Retinal pigment epithelial cell (primary cell): Measurements from ENCODE around the gene CCND2.

Experiments used
- DNase-seq: peaks from one replicate; pipeline ENCODE4 v3.0.0-alpha.2; 2010; ENCODE audit warnings: low read depth
- H3K4me3 ChIP-seq: 2 replicates; pipeline ENCODE4 v1.5.1; 2011; ENCODE audit warnings: mild to moderate bottlenecking, low read length, control low read depth, moderate library complexity
- TF ChIP-seq, protein P1 (sequence below): conservative IDR thresholded peaks from 2 replicates; pipeline ENCODE4 v1.5.1; 2011; ENCODE audit warnings: low read depth, low read length, control low read depth, inconsistent platforms

The CCND2 gene

DNA sequence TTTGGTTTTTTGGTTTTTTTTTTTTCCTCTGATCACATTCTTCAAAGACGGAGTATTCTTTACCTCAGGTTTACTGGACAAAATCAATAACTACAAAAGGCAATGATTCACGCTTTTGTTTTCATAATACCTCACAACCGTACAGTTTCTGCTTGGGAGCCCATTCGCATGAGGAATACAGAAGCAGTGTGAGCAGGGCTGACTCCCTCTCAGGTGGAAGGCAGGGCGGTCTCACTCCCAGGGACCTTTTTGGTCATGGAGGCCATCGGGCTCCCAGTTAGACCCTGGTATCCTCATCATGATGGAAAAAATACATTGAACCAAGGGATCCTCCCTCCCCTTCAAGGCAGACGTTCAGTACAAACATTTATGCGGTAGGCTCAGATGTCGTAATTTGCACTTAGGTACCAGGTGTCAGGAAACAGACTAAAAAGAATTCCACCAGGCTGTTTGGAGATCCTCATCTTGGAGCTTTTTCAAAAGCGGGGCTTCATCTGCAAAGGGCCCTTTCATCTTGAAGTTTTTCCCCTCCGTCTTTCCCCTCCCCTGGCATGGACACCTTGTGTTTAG lies 28.5 kb downstream of the CCND2 start:
- no peak overlapping the region for H3K4me3 ChIP-seq
- no peak for DNase-seq
- TF ChIP-seq, protein P1, sequence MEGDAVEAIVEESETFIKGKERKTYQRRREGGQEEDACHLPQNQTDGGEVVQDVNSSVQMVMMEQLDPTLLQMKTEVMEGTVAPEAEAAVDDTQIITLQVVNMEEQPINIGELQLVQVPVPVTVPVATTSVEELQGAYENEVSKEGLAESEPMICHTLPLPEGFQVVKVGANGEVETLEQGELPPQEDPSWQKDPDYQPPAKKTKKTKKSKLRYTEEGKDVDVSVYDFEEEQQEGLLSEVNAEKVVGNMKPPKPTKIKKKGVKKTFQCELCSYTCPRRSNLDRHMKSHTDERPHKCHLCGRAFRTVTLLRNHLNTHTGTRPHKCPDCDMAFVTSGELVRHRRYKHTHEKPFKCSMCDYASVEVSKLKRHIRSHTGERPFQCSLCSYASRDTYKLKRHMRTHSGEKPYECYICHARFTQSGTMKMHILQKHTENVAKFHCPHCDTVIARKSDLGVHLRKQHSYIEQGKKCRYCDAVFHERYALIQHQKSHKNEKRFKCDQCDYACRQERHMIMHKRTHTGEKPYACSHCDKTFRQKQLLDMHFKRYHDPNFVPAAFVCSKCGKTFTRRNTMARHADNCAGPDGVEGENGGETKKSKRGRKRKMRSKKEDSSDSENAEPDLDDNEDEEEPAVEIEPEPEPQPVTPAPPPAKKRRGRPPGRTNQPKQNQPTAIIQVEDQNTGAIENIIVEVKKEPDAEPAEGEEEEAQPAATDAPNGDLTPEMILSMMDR, result no peak

DNA sequence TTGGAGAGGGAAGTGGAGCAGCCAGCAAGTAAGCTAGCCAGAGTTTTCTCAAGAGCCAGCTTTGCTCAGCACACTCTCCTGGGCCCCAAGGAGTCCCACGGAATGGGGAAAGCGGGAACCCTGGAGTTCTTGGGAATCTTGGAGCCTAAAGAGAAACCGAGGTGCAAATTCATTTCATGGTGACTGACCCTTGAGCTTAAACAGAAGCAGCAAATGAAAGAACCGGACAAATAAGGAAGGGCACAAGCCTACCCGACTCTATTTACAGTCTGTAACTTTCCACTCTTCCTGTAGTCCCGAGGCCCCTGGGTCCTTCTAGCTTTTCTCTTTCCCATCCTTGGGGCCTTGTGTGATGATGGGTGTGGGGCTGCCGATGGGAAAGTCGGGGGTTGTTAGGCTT lies 29.3 kb downstream of the CCND2 start:
- TF ChIP-seq, protein P1, result no peak
- no peak overlapping the region for H3K4me3 ChIP-seq
- DNase-seq, result no peak

DNA sequence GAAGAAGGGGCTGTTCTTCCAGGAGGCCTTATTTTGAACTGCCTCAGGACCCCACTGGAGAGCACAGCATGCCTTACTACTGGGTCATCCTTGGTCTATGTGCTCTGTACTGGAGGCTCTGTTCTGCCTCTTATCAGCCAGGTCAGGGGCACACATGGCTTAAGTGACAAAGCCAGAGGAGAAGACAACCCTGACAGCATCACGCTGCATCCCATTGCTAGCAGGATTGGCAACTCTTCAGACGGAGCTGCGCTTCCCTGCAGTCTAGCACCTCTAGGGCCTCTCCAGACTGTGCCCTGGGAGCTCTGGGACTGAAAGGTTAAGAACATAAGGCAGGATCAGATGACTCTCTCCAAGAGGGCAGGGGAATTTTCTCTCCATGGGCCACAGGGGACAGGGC lies 30.2 kb downstream of the CCND2 start:
- no peak for DNase-seq
- TF ChIP-seq, protein P1, result no peak
- H3K4me3 ChIP-seq, result no peak overlapping the region

DNA sequence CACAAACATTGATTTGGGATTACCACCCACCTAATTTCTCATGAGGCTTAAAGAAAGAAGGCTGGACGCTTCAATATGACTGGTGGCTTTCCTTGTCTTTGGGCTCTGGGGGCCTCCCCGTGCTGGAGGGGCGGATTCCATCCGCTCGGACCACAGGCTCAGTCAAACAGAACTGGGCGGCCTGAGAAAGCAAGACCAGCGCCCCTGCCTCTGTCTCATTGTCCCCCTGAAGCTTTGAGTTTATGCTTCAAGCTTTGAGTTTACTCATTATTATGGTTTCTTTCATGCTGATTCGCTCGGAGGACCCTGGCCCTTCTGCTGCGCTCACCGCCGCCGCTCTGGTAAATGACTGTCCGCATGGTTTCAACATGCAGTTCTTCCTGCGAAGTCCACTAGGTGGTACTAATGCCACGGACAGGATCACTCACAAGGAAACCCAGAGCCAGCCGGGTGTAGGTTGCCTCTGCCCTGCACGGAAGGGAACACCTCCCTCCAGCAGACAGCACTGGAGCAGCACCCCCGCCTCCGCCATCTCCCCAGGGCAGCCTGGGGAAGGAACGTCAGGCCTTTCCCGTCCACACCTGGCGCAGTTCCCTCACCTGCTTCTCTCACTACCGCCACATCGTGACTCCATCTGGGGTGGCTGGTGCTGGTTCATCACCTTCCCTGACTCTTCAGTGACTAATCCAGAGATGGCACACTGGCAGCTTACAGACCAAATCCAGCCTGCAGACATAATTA lies 34.2 kb downstream of the CCND2 start:
- peak; percentile 55 for DNase-seq
- TF ChIP-seq, protein P1, result peak; percentile 80
- H3K4me3 ChIP-seq, result peak overlapping the region; percentile 46

DNA sequence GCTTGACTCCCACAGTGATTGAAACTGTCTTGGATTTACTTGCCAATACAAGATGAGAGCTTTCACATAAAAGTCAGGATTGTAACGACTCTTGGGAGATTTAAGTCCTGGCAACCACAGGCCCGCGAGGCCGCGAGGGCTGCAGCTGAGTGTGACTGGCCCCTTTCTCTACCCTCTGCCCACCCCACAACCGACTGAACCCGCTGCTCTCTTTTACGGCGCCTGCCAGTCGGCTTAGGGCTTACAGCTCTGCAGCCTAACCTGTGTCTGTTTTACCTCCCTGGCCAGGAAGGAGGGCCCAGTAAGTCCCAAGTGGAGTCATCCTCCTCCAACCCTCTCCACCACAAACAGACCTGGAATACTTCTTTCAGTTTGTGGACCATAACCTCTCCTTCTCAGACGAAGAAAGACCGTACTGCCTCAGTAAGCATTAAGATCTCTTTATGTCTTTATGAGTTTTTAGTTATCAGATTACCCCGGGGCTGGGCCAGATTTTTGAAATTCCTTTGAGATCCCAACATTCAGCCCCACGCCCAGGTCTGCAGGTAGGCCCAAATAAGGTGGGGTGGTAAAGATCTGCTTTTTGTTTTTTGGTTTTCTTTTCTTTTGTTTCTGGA lies 34.9 kb downstream of the CCND2 start:
- DNase-seq, result no peak
- TF ChIP-seq, protein P1, result no peak
- peak overlapping the region; percentile 46 for H3K4me3 ChIP-seq

DNA sequence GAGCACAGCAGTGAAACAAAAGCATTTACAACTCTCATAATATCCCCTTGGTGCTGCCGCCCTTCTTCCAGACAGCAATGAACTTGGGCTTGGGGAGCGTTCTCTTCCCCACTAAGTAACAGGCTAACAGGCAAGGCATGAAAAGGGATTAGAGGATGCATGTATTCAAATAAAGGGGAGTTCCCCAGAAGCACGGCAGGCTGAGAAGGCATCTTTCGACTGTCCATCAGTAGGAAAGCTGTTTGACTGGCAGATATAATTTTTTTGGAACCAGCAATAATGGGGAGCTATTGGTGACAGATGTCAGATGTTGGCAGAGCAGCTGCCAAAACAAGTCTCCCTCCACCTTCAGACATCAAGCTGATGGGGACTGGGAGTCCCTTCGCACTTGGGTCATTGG lies 38.2 kb downstream of the CCND2 start:
- H3K4me3 ChIP-seq, result no peak overlapping the region
- no peak for DNase-seq
- TF ChIP-seq, protein P1, result no peak
